ENCODE measurements around the gene NKIRAS2. TPM values are rescaled to one million over a fixed set of nuclear protein-coding genes. Genes with fewer than 3 reads are reported as not detected.

Gene NKIRAS2
- polyA plus RNA-seq, 1 of the 3 experiments (the other 2 are of a cell fraction): 91.8 TPM

DNA sequence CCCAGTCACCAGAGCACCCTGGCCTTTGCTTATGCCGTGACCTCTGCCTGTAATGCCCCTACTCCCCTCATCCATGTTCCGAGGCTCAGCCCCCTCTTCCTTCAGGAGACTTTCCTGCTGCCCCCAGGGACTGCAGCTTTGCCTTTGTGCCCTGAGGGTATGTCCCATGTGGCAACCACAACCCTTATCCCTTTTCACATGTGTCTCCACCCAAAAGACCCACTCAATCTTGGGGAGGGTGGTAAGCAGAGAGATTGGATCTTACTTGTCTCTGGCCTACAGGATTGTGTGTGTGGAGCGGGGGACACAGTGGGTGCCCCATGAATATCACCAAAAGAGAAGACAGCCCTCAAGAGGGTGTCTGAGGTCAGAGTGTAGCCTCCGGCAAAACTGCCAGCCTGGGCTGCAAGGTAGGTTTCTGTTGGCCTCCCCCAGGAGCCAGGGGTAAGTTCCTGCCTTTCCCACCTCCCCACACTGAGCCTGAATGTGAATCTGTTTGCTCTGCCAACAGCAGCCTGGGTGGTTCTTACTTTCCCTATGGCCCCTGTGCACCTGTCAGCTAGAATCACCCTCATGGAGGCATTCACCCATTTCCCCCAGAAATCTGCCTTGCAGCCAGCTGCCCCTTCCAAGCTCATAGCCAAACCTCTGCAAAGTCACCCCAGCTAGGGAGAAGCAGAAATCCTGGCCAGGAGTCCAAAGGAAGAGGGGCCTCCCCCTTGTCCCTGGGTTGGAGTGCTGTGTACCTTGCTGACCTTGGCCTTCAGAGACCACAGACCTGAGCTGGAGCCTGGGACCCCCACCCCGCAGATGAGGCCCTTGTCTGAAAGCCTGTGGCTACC lies 42.0 kb downstream of the NKIRAS2 start (continued):
- no peak for TF ChIP-seq SIN3A (IDR thresholded peaks at IDR 0.05; ENCODE audit: borderline replicate concordance, low read depth, low read length)
- TF ChIP-seq MAX (IDR thresholded peaks at IDR 0.05; ENCODE audit: low read depth): no peak
- no peak for TF ChIP-seq PBX3 (IDR thresholded peaks at IDR 0.05)
- no peak for TF ChIP-seq SMC3 (IDR thresholded peaks at IDR 0.05; ENCODE audit: low read depth, low read length)
- no peak for TF ChIP-seq CTCF (IDR thresholded peaks at IDR 0.05)

DNA sequence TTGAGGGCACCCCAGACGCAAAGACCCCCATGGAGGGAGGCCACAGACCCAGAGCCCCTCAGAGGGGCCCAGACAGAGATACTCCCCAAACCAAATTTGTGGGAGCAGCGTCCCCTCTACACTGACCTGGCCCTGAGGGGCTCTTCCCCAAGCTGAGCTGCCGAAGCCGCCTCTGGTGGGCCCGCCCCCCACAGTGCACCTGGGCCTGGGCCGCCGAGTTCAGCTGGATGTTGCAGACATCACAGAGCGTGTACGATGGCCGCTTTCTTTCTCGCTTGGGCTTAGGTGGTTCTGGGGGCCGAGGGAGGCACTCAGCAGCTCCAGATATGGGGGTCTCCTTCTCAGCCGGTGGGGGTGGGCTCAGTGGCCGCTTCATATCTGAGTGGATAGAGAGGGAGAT lies 42.8 kb downstream of the NKIRAS2 start:
- TF ChIP-seq RFX5 (IDR thresholded peaks at IDR 0.05; ENCODE audit: low read length) (no peak), RAD21 (IDR thresholded peaks at IDR 0.05; ENCODE audit: low read length) (no peak), SIN3A (IDR thresholded peaks at IDR 0.05; ENCODE audit: borderline replicate concordance, low read depth, low read length) (no peak)
- 90% methylated on average over 7 of the region's 14 CpGs for WGBS (ENCODE audit: low lambda C conversion rate)
- H3K9me3 ChIP-seq: no peaks in the 10 kb centered on the region
- ChIA-PET POLR2A (no interaction called here), CTCF (interaction anchor here (0.9 to 2.1 kb wide), 5 partner anchors 10 to 46 kb away, joined by 3 to 12 read pairs (median 4); no protein-coding TSS in a partner anchor)
- no peak overlapping the region for H3K4me2 ChIP-seq
- H3K9ac ChIP-seq: no peak overlapping the region
- no peak for DNase-seq
- H3K27me3 ChIP-seq (ENCODE audit: insufficient read depth): no peaks in the 10 kb centered on the region
- H4K20me1 ChIP-seq (ENCODE audit: insufficient read depth): no peaks in the 10 kb centered on the region
- no peaks in the 10 kb centered on the region for H3K36me3 ChIP-seq (replicated peaks in 1 of 2; ENCODE audit: control insufficient read depth in 1 of 2, insufficient read depth in 2 of 2, low read length in 1 of 2)
- H3K9me2 ChIP-seq: no peaks in the 10 kb centered on the region
- H3K79me2 ChIP-seq (ENCODE audit: insufficient read depth): no peaks in the 10 kb centered on the region
- H3K4me1 ChIP-seq (ENCODE audit: control insufficient read depth in 1 of 2, insufficient read depth in 2 of 2, low read depth in 1 of 2, low read length in 1 of 2): peaks cover 0 to 4% of the 10 kb centered on the region in 2 experiments; a peak in 1 of 4 replicates
- H3K27ac ChIP-seq (ENCODE audit: low read depth in 2 of 2, low read length in 1 of 2): no peak overlapping the region
- H3F3A ChIP-seq (replicated peaks; ENCODE audit: insufficient read depth): no peaks in the 10 kb centered on the region
- no peak overlapping the region for H2AFZ ChIP-seq (ENCODE audit: low read depth)
- no peak overlapping the region for H3K4me3 ChIP-seq (ENCODE audit: low read depth in 2 of 2, low read length in 1 of 2)

GRCh38 chr17:42065201-42065600 lies 45.3 kb downstream of the NKIRAS2 start:
- Histone ChIP-seq H2AFZ (ENCODE audit: low read depth) (no peak overlapping the region), H3K9me2 (no peaks in the 10 kb centered on the region), H3K9ac (no peak overlapping the region), H3K4me3 (ENCODE audit: low read depth in 2 of 2, low read length in 1 of 2) (no peak overlapping the region), H3F3A (replicated peaks; ENCODE audit: insufficient read depth) (no peaks in the 10 kb centered on the region), H3K4me1 (ENCODE audit: control insufficient read depth in 1 of 2, insufficient read depth in 2 of 2, low read depth in 1 of 2, low read length in 1 of 2) (peaks cover 0 to 8% of the 10 kb centered on the region in 2 experiments; a peak in 1 of 4 replicates), H3K36me3 (replicated peaks in 1 of 2; ENCODE audit: control insufficient read depth in 1 of 2, insufficient read depth in 2 of 2, low read length in 1 of 2) (no peaks in the 10 kb centered on the region), H3K4me2 (no peak overlapping the region), H3K27ac (ENCODE audit: low read depth in 2 of 2, low read length in 1 of 2) (no peak overlapping the region), H3K79me2 (ENCODE audit: insufficient read depth) (no peaks in the 10 kb centered on the region), H4K20me1 (ENCODE audit: insufficient read depth) (no peaks in the 10 kb centered on the region), H3K27me3 (ENCODE audit: insufficient read depth) (no peaks in the 10 kb centered on the region), H3K9me3 (no peaks in the 10 kb centered on the region)
- TF ChIP-seq MAX (IDR thresholded peaks at IDR 0.05; ENCODE audit: low read depth) (no peak), SIN3A (IDR thresholded peaks at IDR 0.05; ENCODE audit: borderline replicate concordance, low read depth, low read length) (no peak), EZH2phosphoT487 (IDR thresholded peaks at IDR 0.05; ENCODE audit: borderline replicate concordance, low read depth) (no peak), FOXM1 (IDR thresholded peaks at IDR 0.05; ENCODE audit: low read depth) (no peak), NFIC (IDR thresholded peaks at IDR 0.05; ENCODE audit: borderline replicate concordance) (no peak)
- no peak for DNase-seq
- POLR2A ChIA-PET: no interaction called here
- CTCF ChIA-PET: interaction anchor here (1.2 to 5.3 kb wide), 10 partner anchors 10 to 116 kb away, joined by 3 to 187 read pairs (median 10); partner anchors contain the start of genes KAT2A, KCNH4 and ZNF385C
- whole genome bisulfite sequencing (ENCODE audit: low lambda C conversion rate): 69% methylated on average over 2 of the region's 2 CpGs

Data from SK-N-SH (cell line).